ENCODE data around the gene C16orf74.

DNA sequence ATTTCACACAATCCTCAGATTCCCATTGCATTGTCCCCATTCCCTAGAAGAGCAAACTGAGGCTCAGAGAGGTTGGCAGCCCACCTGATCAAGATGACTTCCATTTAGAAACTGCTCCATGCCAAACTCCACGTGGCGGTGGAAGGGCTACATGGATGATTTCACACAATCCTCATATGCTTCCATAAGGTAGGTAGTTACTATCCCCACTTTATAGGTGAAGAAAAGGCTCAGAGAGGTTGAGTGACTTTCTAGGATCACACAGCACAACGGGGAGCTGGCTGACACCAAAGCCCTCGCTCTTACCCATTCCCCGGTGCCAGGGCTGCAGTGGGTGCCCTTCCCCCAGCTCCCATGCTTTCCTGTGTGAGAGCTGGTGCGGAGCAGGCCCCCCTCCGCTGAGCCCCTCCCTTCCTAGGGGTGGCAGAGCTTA, 52.4 kb downstream of the C16orf74 start:
- TF ChIP-seq CREB5 (CRISPR knock-in tag; IDR thresholded peaks at IDR 0.05; ENCODE audit: low read depth) (no peak), PPARA (CRISPR knock-in tag; IDR thresholded peaks at IDR 0.05; ENCODE audit: borderline replicate concordance) (no peak), CSDC2 (CRISPR knock-in tag; IDR thresholded peaks at IDR 0.05) (no peak), TOX (CRISPR knock-in tag; IDR thresholded peaks at IDR 0.05; ENCODE audit: borderline replicate concordance) (no peak), ARNTL (CRISPR knock-in tag; IDR thresholded peaks at IDR 0.05; ENCODE audit: borderline replicate concordance, low read depth) (no peak), PATZ1 (CRISPR knock-in tag; IDR thresholded peaks at IDR 0.05; ENCODE audit: borderline replicate concordance) (no peak), ZC3H10 (CRISPR knock-in tag; IDR thresholded peaks at IDR 0.05) (no peak), ZFP30 (CRISPR knock-in tag; IDR thresholded peaks at IDR 0.05) (no peak), RARB (CRISPR knock-in tag; IDR thresholded peaks at IDR 0.05) (no peak), SNAI2 (CRISPR knock-in tag; IDR thresholded peaks at IDR 0.05) (no peak), ZFP3 (CRISPR knock-in tag; IDR thresholded peaks at IDR 0.05) (no peak)
- TF ChIP-seq, protein P1, sequence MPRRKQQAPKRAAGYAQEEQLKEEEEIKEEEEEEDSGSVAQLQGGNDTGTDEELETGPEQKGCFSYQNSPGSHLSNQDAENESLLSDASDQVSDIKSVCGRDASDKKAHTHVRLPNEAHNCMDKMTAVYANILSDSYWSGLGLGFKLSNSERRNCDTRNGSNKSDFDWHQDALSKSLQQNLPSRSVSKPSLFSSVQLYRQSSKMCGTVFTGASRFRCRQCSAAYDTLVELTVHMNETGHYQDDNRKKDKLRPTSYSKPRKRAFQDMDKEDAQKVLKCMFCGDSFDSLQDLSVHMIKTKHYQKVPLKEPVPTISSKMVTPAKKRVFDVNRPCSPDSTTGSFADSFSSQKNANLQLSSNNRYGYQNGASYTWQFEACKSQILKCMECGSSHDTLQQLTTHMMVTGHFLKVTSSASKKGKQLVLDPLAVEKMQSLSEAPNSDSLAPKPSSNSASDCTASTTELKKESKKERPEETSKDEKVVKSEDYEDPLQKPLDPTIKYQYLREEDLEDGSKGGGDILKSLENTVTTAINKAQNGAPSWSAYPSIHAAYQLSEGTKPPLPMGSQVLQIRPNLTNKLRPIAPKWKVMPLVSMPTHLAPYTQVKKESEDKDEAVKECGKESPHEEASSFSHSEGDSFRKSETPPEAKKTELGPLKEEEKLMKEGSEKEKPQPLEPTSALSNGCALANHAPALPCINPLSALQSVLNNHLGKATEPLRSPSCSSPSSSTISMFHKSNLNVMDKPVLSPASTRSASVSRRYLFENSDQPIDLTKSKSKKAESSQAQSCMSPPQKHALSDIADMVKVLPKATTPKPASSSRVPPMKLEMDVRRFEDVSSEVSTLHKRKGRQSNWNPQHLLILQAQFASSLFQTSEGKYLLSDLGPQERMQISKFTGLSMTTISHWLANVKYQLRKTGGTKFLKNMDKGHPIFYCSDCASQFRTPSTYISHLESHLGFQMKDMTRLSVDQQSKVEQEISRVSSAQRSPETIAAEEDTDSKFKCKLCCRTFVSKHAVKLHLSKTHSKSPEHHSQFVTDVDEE (CRISPR knock-in tag; IDR thresholded peaks at IDR 0.05): no peak
- TF ChIP-seq, protein P2, sequence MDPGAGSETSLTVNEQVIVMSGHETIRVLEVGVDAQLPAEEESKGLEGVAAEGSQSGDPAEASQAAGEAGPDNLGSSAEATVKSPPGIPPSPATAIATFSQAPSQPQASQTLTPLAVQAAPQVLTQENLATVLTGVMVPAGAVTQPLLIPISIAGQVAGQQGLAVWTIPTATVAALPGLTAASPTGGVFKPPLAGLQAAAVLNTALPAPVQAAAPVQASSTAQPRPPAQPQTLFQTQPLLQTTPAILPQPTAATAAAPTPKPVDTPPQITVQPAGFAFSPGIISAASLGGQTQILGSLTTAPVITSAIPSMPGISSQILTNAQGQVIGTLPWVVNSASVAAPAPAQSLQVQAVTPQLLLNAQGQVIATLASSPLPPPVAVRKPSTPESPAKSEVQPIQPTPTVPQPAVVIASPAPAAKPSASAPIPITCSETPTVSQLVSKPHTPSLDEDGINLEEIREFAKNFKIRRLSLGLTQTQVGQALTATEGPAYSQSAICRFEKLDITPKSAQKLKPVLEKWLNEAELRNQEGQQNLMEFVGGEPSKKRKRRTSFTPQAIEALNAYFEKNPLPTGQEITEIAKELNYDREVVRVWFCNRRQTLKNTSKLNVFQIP (CRISPR knock-in tag; IDR thresholded peaks at IDR 0.05; ENCODE audit: borderline replicate concordance, low read depth): no peak
- TF ChIP-seq, protein P3, sequence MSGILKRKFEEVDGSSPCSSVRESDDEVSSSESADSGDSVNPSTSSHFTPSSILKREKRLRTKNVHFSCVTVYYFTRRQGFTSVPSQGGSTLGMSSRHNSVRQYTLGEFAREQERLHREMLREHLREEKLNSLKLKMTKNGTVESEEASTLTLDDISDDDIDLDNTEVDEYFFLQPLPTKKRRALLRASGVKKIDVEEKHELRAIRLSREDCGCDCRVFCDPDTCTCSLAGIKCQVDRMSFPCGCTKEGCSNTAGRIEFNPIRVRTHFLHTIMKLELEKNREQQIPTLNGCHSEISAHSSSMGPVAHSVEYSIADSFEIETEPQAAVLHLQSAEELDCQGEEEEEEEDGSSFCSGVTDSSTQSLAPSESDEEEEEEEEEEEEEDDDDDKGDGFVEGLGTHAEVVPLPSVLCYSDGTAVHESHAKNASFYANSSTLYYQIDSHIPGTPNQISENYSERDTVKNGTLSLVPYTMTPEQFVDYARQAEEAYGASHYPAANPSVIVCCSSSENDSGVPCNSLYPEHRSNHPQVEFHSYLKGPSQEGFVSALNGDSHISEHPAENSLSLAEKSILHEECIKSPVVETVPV (CRISPR knock-in tag; IDR thresholded peaks at IDR 0.05): no peak
